CD4-positive, CD25-positive, alpha-beta regulatory T cell (primary cell): ENCODE results near the gene AAK1. TPM values are rescaled to one million over a fixed set of nuclear protein-coding genes. Genes with fewer than 3 reads are reported as not detected.

Experiments used
- ATAC-seq, 2 donors: fragments of 150-1000 bp; cut with Tn5 transposase; one replicate each; pipeline ENCODE4 v1.10.0; 2021; ENCODE audit warnings: low read depth in 2 of 2, moderate number of reproducible peaks in 2 of 2, moderate library complexity in 1 of 2
- DNase-seq, 3 donors: peaks; one replicate each; pipeline versions ENCODE4 v3.0.0 to v3.0.0-alpha.2; 2012 to 2022; ENCODE audit warnings: mixed read lengths in 1 of 3
- H3K27ac ChIP-seq: one replicate; pipeline ENCODE4 v1.7.0; 2013; ENCODE audit warnings: mild to moderate bottlenecking, low read length; ENCODE audit not compliant: insufficient read depth, poor library complexity, severe bottlenecking
- H3K27me3 ChIP-seq: one replicate; pipeline ENCODE4 v1.7.0; 2013; ENCODE audit warnings: low read length; ENCODE audit not compliant: control insufficient read depth, insufficient read depth
- H3K36me3 ChIP-seq: one replicate; pipeline ENCODE4 v1.7.0; 2013; ENCODE audit warnings: mild to moderate bottlenecking, low read length, moderate library complexity; ENCODE audit not compliant: control insufficient read depth, insufficient read depth
- H3K4me1 ChIP-seq: 2 replicates; pipeline ENCODE4 v1.7.0; 2013; ENCODE audit warnings: mild to moderate bottlenecking, low read length; ENCODE audit not compliant: insufficient read depth, control insufficient read depth, poor library complexity, severe bottlenecking
- H3K4me3 ChIP-seq: one replicate; pipeline ENCODE4 v1.7.0; 2013; ENCODE audit warnings: low read depth, mild to moderate bottlenecking, low read length, moderate library complexity
- H3K9me3 ChIP-seq, 2 experiments: 1 replicate in 1 of 2; 2 replicates in 1 of 2; pipeline ENCODE4 v1.7.0; 2013; ENCODE audit warnings: low read length in 2 of 2, mild to moderate bottlenecking in 1 of 2, moderate library complexity in 1 of 2; ENCODE audit not compliant: control insufficient read depth in 2 of 2
- H3K27ac Mint-ChIP-seq, 3 donors: one replicate each; pipeline ENCODE4 v1.8.0; 2020 to 2022; ENCODE audit warnings: mild to moderate bottlenecking in 3 of 3, mixed read lengths in 3 of 3, moderate library complexity in 2 of 3
- H3K27me3 Mint-ChIP-seq: one replicate; pipeline ENCODE4 v1.8.0; 2022; ENCODE audit warnings: mild to moderate bottlenecking, mixed read lengths
- H3K36me3 Mint-ChIP-seq: one replicate; pipeline ENCODE4 v1.8.0; 2020; ENCODE audit warnings: mixed read lengths
- H3K4me1 Mint-ChIP-seq, 4 donors: one replicate each; pipeline ENCODE4 v1.8.0; 2020 to 2022; ENCODE audit warnings: mixed read lengths in 4 of 4, mild to moderate bottlenecking in 1 of 4
- H3K4me3 Mint-ChIP-seq, 4 donors: one replicate each; pipeline ENCODE4 v1.8.0; 2020 to 2022; ENCODE audit warnings: mild to moderate bottlenecking in 4 of 4, mixed read lengths in 4 of 4, moderate library complexity in 3 of 4
- H3K9me3 Mint-ChIP-seq, 7 donors: one replicate each; pipeline ENCODE4 v1.8.0; 2020 to 2022; ENCODE audit warnings: mixed read lengths in 7 of 7, mild to moderate bottlenecking in 3 of 7, moderate library complexity in 2 of 7
- polyA plus RNA-seq, 4 donors: library from polyadenylated mRNA; unstranded; fragments of 300-500 nt; fragmentation: Illumina TruSeq; gene quantifications; one replicate each; pipeline ENCODE4 v1.2.3, GENCODE V29; 2021
- total RNA-seq: library from RNA; stranded (reverse); gene quantifications from one replicate; pipeline ENCODE4 v1.2.3, GENCODE V29; 2022

The AAK1 gene
- total and polyA plus RNA-seq, 5 donors from 2014 or later: 70.7 to 258 (median 73.7) TPM

DNA sequence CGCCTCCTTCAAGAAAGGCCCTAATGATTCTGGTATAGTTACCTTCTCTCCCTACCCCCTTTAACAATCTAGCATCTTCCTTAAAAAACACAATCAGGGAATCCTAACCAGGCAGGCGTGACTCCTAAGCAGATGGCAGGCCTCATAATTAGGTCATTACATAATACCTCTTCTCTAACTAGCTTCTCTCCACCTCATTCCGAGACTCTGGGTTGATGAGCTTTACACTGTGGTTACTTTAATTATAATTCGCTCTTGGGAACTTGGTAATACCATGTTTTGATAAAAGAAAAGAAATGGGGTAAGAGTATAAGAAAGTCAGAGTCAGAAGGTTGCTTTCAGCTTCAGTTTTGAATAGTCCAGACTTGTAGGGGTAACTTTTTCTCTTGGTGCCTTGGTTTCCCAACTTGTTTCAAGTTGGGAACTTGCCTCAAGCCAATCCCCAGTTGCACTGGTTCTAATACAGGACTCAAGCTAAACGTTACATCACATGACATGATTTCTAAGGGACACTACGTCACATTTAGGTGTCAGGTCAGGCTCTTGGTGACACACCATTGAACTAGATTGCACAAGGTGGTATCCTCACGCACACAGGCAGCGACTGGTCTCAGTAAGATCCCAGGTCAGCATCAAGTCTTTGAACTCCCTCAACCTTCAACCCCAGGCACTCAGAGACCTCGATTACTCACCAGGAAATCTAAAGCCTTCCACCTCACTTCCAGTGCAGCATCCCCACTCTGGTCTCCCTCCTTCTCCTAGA lies 59.2 kb downstream of the AAK1 start:
- Mint-ChIP-seq H3K27me3 (no peaks in the 10 kb centered on the region), H3K27ac (peak overlapping the region; percentile 78 to 92 (median 85)), H3K4me3 (peak overlapping the region; percentile 16 to 54 (median 45)), H3K4me1 (peaks cover 55 to 94% (median 83%) of the 10 kb centered on the region in 4 donors), H3K9me3 (no peaks in the 10 kb centered on the region), H3K36me3 (peaks cover 22% of the 10 kb centered on the region)
- H3K27me3 ChIP-seq: no peaks in the 10 kb centered on the region
- no peak for ATAC-seq
- H3K4me3 ChIP-seq: peak overlapping the region; percentile 23
- H3K27ac ChIP-seq: no peak overlapping the region
- H3K36me3 ChIP-seq: peaks cover 6% of the 10 kb centered on the region
- no peak for DNase-seq
- no peaks in the 10 kb centered on the region for H3K9me3 ChIP-seq
- H3K4me1 ChIP-seq: peaks cover 68% of the 10 kb centered on the region

GRCh38 chr2:69583321-69583833 lies 60.2 kb downstream of the AAK1 start:
- H3K27ac Mint-ChIP-seq: peak overlapping the region; percentile 23 to 87 (median 85)
- ATAC-seq: no peak
- H3K4me3 Mint-ChIP-seq: peak overlapping the region in 3 of 4 donors; percentile 6 to 49 (median 40)

DNA sequence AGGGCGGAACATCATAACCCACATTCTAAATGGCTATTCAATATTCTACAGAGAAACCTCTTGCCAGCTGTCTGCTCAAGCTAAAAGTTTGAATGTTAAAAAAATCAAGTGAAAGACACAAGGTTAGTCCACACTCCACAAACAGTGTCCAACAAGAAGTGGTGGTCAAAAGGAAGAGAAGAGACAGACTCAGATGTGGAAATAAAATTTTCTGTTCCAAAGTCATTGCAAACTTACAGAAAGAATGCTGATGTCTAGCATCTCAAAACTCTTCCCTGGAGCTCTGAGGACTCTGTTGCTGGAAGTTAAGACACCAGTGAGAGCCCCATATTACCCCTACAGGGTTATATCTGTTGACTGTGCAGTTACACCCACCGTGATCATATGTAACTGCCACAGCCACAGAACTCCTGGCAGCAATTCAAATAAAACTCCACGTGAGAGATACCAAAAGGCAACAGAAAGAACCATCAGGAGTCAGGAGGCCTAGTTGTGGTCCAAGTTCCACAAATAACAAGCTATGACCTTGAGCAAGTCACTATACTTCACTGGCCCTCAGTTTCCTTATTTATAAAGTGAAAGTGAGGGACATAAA lies 60.9 kb downstream of the AAK1 start:
- Histone ChIP-seq H3K36me3 (peaks cover 10% of the 10 kb centered on the region), H3K9me3 (no peaks in the 10 kb centered on the region), H3K27me3 (no peaks in the 10 kb centered on the region), H3K27ac (peak overlapping the region; percentile 49), H3K4me1 (peaks cover 70% of the 10 kb centered on the region), H3K4me3 (peak overlapping the region; percentile 27)
- Mint-ChIP-seq H3K27me3 (no peaks in the 10 kb centered on the region), H3K4me3 (peak overlapping the region in 3 of 4 donors; percentile 40 to 61 (median 49)), H3K9me3 (no peaks in the 10 kb centered on the region), H3K36me3 (peaks cover 21% of the 10 kb centered on the region), H3K27ac (peak overlapping the region; percentile 85 to 88 (median 87)), H3K4me1 (peaks cover 54 to 93% (median 81%) of the 10 kb centered on the region in 4 donors)
- no peak for DNase-seq
- ATAC-seq: peak; percentile 21 to 53

More at GRCh38 chr2:69583321-69583833, 60.2 kb downstream of the AAK1 start:
- Mint-ChIP-seq H3K9me3 (no peaks in the 10 kb centered on the region), H3K36me3 (peaks cover 21% of the 10 kb centered on the region), H3K4me1 (peaks cover 48 to 94% (median 81%) of the 10 kb centered on the region in 4 donors), H3K27me3 (no peaks in the 10 kb centered on the region)
- Histone ChIP-seq H3K4me3 (peak overlapping the region; percentile 27), H3K9me3 (no peaks in the 10 kb centered on the region), H3K36me3 (peaks cover 9% of the 10 kb centered on the region), H3K27ac (peak overlapping the region; percentile 49), H3K27me3 (no peaks in the 10 kb centered on the region), H3K4me1 (peaks cover 71% of the 10 kb centered on the region)
- DNase-seq: no peak

DNA sequence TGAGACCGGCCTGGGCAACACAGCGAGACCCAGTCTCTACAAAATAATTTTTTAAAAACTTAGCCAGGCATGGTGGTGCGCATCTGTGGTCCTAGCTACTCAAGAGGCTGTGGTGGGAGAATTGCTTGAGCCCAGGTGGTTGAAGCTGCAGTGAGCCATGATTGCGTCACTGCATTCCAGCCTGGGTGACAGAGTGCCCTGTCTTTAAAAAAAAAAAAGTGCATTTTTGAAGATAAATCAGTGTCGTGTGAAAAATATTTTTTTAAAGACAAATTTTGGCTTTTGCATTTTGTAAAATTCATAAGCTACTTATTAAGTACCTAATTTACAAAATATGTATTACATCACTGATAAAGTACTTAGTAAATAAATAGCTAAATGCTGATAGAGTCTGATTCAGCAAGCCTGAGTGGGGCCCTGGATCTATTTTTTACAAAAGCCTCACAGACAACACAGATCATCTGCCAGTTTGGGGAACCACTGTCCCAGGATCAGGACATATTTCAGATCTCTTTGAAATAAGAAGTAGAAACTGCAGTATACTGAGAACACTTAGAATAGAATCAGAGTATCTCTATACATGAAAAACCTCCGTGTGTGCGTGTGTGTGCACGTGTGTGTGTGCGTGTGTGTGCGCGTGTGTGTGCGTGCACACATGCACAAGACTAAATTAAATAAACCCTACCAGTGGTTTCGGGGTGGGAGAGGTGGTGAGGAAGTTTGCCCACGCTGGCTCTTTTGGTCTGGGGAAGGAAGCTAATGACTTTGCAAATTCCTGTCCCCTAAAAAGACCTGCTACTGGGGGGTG lies 61.6 kb downstream of the AAK1 start:
- Mint-ChIP-seq H3K27me3 (no peaks in the 10 kb centered on the region), H3K9me3 (no peaks in the 10 kb centered on the region), H3K4me3 (peak overlapping the region; percentile 40 to 84 (median 55)), H3K4me1 (peaks cover 55 to 94% (median 83%) of the 10 kb centered on the region in 4 donors), H3K27ac (peak overlapping the region; percentile 85 to 90 (median 88)), H3K36me3 (peaks cover 21% of the 10 kb centered on the region)
- H3K36me3 ChIP-seq: peaks cover 13% of the 10 kb centered on the region
- DNase-seq (peak in 1 of 3 donors; percentile 16), ATAC-seq (no peak)
- no peak overlapping the region for H3K4me3 ChIP-seq
- H3K4me1 ChIP-seq: peaks cover 77% of the 10 kb centered on the region
- no peaks in the 10 kb centered on the region for H3K9me3 ChIP-seq
- no peak overlapping the region for H3K27ac ChIP-seq
- no peaks in the 10 kb centered on the region for H3K27me3 ChIP-seq

DNA sequence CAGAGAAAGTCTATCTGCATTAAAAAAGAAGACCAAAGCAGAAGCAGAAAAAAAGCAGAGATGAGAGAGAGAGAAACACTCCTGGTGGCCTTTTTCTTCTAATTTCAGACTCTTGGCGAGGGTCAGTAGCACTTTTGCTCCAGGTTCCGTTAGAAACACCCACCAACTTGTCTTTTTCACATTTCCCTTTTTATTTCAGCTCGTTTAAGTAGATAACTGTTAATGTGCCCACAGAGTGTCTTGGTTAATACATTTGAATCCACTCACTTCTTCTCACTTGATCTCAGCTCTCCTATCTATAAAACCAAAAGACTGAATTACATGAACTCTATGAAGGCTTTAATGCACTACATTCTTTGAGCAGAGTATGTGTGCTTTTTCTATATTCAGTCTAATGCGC lies 63.1 kb downstream of the AAK1 start:
- Mint-ChIP-seq H3K4me3 (peak overlapping the region in 2 of 4 donors; percentile 8 to 64), H3K4me1 (peaks cover 61 to 93% (median 82%) of the 10 kb centered on the region in 4 donors), H3K36me3 (peaks cover 21% of the 10 kb centered on the region), H3K27me3 (no peaks in the 10 kb centered on the region), H3K27ac (peak overlapping the region; percentile 37 to 70 (median 52)), H3K9me3 (no peaks in the 10 kb centered on the region)
- peaks cover 76% of the 10 kb centered on the region for H3K4me1 ChIP-seq
- no peaks in the 10 kb centered on the region for H3K9me3 ChIP-seq
- peaks cover 14% of the 10 kb centered on the region for H3K36me3 ChIP-seq
- H3K27ac ChIP-seq: no peak overlapping the region
- peak overlapping the region; percentile 26 for H3K4me3 ChIP-seq
- H3K27me3 ChIP-seq: no peaks in the 10 kb centered on the region
- DNase-seq (no peak), ATAC-seq (no peak)

DNA sequence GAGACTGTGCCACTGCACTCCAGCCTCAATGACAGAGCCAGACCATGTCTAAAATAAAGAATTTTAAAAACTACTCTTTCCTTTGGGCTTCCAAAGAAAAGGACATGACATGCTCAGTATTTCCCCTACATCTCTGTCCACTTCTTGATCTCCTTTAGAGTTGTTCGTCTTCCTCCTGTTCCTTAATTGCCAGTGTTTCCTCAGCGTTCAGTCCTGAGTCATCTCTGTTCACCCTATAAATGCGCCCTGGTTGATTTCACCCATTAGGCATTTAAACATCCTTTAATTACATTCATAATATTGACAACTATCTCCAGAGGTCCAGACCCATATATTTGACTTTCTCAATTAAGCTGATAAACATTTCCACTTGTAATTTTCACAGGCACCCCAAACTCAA lies 64.0 kb downstream of the AAK1 start:
- Histone ChIP-seq H3K9me3 (no peaks in the 10 kb centered on the region), H3K27me3 (no peaks in the 10 kb centered on the region), H3K4me3 (peak overlapping the region; percentile 26), H3K36me3 (peaks cover 14% of the 10 kb centered on the region), H3K27ac (no peak overlapping the region), H3K4me1 (peaks cover 66% of the 10 kb centered on the region)
- Mint-ChIP-seq H3K4me1 (peaks cover 56 to 92% (median 80%) of the 10 kb centered on the region in 4 donors), H3K27me3 (no peaks in the 10 kb centered on the region), H3K4me3 (peak overlapping the region in 3 of 4 donors; percentile 7 to 64 (median 21)), H3K36me3 (peaks cover 21% of the 10 kb centered on the region), H3K27ac (peak overlapping the region; percentile 70 to 92 (median 84)), H3K9me3 (no peaks in the 10 kb centered on the region)
- no peak for ATAC-seq
- no peak for DNase-seq

GRCh38 chr2:69578198-69578540 lies 65.4 kb downstream of the AAK1 start:
- Histone ChIP-seq H3K4me3 (no peak overlapping the region), H3K27me3 (no peaks in the 10 kb centered on the region), H3K36me3 (peaks cover 14% of the 10 kb centered on the region), H3K9me3 (no peaks in the 10 kb centered on the region), H3K4me1 (peaks cover 59% of the 10 kb centered on the region), H3K27ac (peak overlapping the region; percentile 14)
- no peaks in the 10 kb centered on the region for H3K27me3 Mint-ChIP-seq
- peak overlapping the region in 3 of 4 donors; percentile 34 to 62 (median 41) for H3K4me3 Mint-ChIP-seq
- no peak for DNase-seq
- no peaks in the 10 kb centered on the region for H3K9me3 Mint-ChIP-seq
- H3K4me1 Mint-ChIP-seq: peaks cover 50 to 89% (median 73%) of the 10 kb centered on the region in 4 donors
- peak overlapping the region; percentile 70 to 92 (median 85) for H3K27ac Mint-ChIP-seq
- no peak for ATAC-seq
- H3K36me3 Mint-ChIP-seq: peaks cover 24% of the 10 kb centered on the region
